Cardiac fibroblast (primary cell): ENCODE measurements around the gene TWIST2.

Source experiments
- DNase-seq, 2 donors: peaks; one replicate each; pipeline versions ENCODE4 v3.0.0 to v3.0.0-alpha.2; 2010; ENCODE audit warnings: low read depth in 2 of 2
- H3K4me3 ChIP-seq, 2 donors: replicated peaks in 1 of 2; 1 replicate in 1 of 2; 2 replicates in 1 of 2; pipeline ENCODE4 v1.5.1; 2011; ENCODE audit warnings: low read depth in 2 of 2, low read length in 2 of 2, mild to moderate bottlenecking in 2 of 2, moderate library complexity in 1 of 2
- TF ChIP-seq, protein P1 (sequence below): IDR thresholded peaks from one replicate; pipeline ENCODE4 v1.5.1; 2011; ENCODE audit warnings: low read depth, mild to moderate bottlenecking, low read length, inconsistent platforms

The TWIST2 gene

DNA sequence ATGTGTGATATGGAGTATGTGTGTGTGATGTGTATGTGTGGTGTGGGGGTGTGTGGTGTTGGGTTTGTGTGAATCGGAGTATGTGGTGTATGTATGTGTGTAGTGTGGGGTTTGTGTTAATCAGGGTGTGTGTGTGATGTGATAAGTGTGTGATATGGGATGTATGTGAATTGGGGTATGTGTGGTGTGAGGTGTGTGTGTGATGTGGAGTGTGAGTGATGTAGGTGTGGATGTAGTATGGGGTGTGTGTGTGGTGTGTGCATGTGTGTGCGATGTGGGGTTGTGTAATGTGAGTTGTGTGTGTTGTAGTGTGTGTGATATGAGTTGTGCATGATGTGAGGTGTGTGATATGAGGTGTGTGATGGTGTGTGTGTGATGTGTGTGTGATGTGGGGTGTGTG lies 54.4 kb downstream of the TWIST2 start:
- no peak overlapping the region for H3K4me3 ChIP-seq
- DNase-seq, result no peak
- TF ChIP-seq, protein P1, sequence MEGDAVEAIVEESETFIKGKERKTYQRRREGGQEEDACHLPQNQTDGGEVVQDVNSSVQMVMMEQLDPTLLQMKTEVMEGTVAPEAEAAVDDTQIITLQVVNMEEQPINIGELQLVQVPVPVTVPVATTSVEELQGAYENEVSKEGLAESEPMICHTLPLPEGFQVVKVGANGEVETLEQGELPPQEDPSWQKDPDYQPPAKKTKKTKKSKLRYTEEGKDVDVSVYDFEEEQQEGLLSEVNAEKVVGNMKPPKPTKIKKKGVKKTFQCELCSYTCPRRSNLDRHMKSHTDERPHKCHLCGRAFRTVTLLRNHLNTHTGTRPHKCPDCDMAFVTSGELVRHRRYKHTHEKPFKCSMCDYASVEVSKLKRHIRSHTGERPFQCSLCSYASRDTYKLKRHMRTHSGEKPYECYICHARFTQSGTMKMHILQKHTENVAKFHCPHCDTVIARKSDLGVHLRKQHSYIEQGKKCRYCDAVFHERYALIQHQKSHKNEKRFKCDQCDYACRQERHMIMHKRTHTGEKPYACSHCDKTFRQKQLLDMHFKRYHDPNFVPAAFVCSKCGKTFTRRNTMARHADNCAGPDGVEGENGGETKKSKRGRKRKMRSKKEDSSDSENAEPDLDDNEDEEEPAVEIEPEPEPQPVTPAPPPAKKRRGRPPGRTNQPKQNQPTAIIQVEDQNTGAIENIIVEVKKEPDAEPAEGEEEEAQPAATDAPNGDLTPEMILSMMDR, result no peak

DNA sequence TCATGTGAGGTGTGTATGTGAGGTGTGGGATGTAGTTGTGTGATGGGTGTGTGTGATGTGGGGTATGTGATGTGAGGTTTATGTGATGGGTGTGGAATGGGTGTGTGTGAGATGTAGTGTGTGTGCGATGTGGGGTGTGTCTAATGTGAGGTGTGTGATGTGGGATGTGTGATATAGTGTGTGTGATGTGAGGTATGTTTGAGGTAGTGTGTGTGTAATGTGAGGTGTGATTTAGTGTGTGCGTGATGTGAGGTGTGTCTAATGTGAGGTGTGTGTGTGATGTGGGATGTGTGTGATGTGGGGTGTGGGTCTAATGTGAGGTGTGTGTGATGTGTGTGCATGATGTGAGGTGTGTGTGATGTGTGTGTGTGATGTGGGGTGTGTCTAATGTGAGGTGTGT lies 55.3 kb downstream of the TWIST2 start:
- no peak overlapping the region for H3K4me3 ChIP-seq
- no peak for DNase-seq
- TF ChIP-seq, protein P1, result no peak

DNA sequence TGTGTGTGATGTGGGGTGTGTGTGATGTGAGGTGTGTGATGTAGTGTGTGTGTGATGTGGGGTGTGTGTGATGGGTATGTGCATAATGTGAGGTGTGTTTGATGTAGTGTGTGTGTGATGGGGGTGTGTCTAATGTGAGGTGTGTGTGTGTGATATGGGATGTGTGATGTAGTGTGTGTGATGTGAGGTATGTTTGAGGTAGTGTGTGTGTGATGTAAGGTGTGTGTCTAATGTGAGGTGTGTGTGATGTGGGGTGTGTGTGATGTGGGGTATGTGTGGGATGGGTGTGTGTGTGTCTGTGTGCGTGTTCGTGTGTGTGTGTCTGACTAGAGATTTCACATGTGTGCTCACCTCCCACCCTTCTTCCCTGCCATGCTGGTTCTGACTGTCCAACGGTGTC lies 56.3 kb downstream of the TWIST2 start:
- TF ChIP-seq, protein P1, result no peak
- no peak overlapping the region for H3K4me3 ChIP-seq
- no peak for DNase-seq

DNA sequence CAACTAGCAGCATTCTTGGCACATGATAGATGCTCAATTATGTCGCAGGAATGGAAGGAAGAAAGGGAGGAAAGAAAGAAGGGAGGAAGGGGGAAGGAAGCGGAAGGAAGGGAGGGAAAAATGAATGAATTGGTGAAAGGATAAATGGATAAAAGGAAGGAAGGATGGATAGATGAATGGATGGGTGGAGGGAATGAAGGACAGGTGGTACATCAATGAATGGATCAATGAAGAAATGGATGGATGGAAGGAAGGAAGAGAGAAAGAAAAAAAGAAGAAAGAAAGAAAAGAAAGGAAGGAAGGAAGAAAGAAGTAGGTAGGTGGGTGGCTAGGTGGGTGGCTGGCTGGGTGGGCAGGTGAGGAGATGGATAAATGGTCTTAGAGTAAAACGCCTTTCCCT lies 56.8 kb downstream of the TWIST2 start:
- no peak overlapping the region for H3K4me3 ChIP-seq
- TF ChIP-seq, protein P1, result no peak
- no peak for DNase-seq

DNA sequence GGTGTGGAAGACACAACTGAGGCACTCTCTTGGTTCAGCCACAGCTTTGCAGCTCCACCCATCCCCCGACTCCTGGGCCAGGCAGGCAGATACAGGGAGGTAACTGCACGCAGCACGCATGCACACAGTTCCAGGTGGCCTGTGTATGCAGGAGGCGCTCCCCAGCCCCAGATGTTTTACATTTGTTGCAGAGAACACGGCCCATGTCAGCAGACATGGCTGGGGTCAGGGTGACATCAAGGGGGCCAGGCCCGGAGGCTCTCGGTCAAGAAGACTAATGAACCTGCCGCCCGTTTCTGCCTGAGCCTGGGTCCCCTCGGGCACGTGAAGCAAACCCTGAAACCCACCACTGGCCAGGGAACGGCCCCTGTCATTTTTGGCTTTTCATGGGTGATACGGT lies 57.3 kb downstream of the TWIST2 start:
- DNase-seq, result no peak
- TF ChIP-seq, protein P1, result no peak
- no peak overlapping the region for H3K4me3 ChIP-seq

DNA sequence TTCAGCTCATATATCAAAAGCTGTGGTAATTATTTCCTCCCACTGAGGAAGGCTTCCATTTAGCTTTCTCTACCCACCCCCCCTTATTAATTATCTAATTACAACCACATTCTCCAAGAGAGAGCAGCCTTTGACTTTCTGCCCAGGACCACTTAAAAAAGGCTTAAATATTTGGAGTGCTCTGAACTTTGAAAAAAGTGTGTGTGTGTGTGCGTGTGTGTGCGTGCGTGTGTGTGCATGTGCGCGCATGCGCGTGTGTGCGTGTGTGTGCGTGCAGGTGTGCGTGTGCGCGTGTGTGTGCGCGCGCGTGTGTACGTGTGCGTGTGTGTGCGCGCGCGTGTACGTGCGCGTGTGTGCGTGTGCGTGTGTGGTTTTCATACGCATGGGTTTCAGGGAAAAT lies 57.8 kb downstream of the TWIST2 start:
- TF ChIP-seq, protein P1, result no peak
- no peak overlapping the region for H3K4me3 ChIP-seq

DNA sequence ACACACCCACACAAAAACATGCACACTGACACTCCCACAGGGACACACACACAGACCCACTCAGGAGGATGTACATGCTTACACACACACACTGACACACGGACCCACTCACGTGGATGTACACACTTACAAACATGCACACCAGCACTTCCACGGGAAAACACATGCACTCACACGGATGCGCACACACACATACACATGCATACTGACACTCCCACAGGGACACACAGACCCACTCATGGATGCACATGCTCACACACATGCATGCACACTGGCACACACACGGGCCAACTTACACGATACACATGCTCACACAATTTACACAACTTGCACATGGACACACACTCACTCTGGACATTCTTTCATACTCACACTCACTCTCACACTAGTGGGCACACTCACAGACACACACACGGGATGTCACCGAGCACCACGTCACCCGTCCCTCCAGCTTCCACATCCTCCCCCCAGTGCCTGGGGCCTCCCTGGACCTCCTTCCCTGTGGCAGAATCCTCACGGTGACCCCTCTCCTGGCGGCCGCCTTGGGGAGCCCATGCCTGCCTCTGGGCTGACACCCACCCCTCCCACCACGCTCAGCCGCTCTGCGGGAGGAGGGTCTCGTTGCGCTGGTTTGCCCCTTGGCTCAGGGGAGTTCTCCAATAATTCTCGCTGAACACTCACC lies 58.5 kb downstream of the TWIST2 start:
- DNase-seq, result no peak
- TF ChIP-seq, protein P1, result no peak
- no peak overlapping the region for H3K4me3 ChIP-seq

More for the DNA sequence above, 57.8 kb downstream of the TWIST2 start:
- DNase-seq, result no peak
